Measurements from ENCODE around the gene MVP.

The MVP gene

DNA sequence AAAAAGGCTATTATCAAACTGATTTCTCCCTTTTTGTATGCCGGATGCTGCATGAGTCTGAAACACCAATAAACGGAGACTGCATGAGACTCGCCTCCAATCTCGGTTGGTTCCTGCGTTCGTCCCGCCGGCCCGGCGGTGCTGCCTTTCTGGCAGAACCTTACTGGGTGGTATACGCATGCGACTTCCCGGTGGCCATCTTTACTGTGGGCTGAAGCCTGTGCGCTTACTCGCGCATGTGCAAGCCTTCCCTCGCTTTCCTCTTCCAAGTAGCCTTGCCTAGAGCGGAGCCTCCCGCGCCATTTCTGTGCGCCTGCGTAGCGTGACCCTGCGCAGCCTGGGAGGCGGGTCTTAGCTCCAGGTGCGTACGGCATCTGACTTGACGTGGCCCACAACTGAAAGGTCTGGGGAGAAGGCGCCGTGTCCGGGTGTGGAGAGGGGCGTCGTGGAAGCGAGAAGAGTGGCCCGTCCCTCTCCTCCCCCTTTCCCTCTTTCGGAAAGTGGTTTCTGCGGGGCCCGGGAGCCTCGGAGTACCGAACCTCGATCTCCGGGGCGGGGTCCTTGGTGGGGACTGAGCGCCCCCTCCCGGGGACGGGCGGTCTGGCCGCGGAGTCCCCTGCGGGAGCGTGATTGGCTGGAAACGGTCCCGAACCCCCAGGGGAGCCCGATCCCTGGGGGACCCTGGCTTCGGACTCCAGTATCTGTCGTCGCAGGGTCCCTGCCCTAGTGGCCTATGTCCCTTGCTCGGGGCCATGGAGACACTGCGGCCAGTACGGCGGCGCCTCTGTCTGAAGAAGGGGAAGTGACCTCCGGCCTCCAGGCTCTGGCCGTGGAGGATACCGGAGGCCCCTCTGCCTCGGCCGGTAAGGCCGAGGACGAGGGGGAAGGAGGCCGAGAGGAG lies 4.2 kb upstream of the MVP start, which contains the start of gene PAGR1:
TSS of gene PAGR1 (plus strand) at position 360 of the 901 bp plus-strand sequence. CDS start at position 734, 374 bp downstream.
- TF ChIP-seq, protein P1, sequence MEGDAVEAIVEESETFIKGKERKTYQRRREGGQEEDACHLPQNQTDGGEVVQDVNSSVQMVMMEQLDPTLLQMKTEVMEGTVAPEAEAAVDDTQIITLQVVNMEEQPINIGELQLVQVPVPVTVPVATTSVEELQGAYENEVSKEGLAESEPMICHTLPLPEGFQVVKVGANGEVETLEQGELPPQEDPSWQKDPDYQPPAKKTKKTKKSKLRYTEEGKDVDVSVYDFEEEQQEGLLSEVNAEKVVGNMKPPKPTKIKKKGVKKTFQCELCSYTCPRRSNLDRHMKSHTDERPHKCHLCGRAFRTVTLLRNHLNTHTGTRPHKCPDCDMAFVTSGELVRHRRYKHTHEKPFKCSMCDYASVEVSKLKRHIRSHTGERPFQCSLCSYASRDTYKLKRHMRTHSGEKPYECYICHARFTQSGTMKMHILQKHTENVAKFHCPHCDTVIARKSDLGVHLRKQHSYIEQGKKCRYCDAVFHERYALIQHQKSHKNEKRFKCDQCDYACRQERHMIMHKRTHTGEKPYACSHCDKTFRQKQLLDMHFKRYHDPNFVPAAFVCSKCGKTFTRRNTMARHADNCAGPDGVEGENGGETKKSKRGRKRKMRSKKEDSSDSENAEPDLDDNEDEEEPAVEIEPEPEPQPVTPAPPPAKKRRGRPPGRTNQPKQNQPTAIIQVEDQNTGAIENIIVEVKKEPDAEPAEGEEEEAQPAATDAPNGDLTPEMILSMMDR (IDR thresholded peaks at IDR 0.05; ENCODE audit: low read depth, low read length): peak; percentile 85

DNA sequence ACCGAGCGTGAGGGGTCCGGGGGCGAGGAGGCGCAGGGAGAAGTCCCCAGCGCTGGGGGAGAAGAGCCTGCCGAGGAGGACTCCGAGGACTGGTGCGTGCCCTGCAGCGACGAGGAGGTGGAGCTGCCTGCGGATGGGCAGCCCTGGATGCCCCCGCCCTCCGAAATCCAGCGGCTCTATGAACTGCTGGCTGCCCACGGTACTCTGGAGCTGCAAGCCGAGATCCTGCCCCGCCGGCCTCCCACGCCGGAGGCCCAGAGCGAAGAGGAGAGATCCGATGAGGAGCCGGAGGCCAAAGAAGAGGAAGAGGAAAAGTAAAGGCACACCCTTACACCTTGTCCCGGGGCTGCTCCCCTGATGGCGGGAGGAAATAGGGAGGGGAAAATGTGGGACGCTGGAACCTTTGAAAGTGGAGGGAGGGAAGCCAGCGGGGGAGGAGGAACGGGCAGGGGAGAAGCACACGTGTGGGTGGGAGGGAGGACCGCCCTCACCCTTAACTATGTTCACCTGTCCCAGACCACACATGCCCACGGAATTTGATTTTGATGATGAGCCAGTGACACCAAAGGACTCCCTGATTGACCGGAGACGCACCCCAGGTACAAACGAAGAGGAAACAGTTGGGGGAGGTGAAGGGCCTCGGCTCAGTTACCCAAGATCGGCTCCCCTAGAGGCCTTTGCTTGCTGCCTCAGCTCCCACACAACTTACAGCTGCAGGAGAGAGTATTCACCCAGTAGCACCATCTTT lies 3.4 kb upstream of the MVP start:
- DNase-seq (ENCODE audit: extremely low read depth, low read depth): no peak
- TF ChIP-seq, protein P1 (IDR thresholded peaks at IDR 0.05; ENCODE audit: low read depth, low read length): no peak

More for the DNA sequence above, 4.2 kb upstream of the MVP start, which contains the start of gene PAGR1:
- DNase-seq (ENCODE audit: extremely low read depth, low read depth): peak; percentile 99

DNA sequence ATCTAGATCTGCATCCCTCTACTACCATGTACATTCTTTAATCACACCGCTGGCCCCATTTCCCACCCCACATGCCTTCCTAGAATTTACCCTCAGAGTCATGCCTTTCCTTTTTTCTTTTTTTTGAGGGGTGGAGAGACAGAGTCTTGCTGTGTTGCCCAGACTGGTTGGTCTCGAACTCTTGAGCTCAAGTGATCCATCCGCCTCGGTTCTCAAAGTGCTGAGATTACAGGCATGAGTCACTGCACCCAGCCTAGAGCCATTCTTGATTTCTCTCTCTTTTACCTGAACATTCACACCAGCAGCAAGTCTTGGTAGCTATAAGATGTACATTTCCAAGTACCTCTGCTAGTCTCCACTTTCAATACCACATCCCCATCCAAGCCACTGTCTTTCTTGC lies 2.2 kb upstream of the MVP start:
- DNase-seq (ENCODE audit: extremely low read depth, low read depth): no peak
- TF ChIP-seq, protein P1 (IDR thresholded peaks at IDR 0.05; ENCODE audit: low read depth, low read length): no peak

DNA sequence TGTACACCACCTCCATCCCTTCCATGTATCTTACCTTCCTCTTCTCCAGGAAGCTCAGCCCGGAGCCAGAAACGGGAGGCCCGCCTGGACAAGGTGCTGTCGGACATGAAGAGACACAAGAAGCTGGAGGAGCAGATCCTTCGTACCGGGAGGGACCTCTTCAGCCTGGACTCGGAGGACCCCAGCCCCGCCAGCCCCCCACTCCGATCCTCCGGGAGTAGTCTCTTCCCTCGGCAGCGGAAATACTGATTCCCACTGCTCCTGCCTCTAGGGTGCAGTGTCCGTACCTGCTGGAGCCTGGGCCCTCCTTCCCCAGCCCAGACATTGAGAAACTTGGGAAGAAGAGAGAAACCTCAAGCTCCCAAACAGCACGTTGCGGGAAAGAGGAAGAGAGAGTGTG lies 756 bp upstream of the MVP start:
- TF ChIP-seq, protein P1 (IDR thresholded peaks at IDR 0.05; ENCODE audit: low read depth, low read length): no peak; the same call in 1 of the 2 replicates
- DNase-seq (ENCODE audit: extremely low read depth, low read depth): no peak

DNA sequence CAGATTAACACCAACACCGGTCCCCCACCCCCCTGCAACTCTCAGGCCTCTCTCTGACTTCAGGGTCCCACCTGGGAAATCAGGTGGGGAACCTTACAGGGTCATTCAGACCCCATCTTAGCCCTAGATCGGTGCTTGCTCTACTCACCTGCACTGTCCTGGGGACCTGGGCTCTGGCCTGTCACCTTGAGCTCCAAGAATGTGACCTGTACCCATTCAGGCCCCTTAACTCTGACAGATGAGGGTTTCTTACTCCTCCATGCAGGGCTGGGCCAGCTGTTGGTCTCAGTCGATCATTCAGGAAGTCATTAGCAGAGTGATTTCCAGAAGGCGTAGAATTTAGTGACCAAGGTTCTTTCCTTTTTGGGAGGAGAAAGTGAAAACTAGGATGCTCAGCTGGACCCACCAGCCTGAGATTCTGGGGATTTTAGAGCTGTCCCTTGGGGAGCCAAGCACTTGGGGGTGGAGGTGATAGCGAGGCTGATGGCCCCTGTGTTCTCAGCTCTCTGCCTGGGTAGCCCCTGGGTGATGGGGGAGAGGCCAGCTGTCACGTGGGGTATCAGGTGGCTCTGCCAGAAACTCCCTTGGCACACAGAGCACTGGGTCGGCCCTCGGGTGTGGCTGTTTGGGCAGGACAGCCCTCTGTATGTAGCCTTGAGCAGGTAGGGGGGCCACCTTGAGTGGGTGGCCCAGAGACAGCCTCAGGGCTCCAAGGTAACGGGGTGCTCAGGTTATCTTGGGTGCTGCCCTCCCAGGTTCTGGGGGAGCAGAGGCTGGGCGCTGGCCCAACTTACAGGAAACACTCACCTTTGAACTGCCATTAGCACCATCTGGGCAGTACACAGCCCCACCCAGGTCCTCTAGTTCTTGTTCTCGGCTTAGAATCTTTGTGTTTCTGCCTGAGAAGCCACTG lies 724 bp downstream of the MVP start:
- no peak for DNase-seq (ENCODE audit: extremely low read depth, low read depth)
- TF ChIP-seq, protein P1 (IDR thresholded peaks at IDR 0.05; ENCODE audit: low read depth, low read length): no peak

DNA sequence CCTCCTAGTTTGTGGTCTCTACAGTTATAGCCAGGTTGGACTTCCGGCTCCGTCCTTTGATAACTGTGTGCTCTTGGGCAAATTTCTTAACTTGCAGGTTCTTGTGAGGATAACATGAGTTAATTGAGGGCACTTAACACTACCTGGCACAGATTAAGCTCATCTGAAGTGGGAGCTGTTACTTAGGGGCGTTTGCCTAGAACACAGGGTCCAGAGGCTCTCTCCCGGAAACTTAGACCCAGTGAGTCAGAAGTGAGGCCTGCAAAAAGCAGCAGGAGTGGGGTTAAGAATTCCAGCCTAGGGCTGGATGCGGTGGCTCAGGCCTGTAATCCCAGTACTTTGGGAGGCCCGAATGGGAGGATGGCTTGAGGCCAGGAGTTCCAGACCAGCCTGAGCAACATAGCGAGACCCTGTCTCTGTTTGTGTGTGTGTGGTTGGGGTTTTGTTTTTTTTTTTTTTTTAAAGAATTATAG lies 1.4 kb downstream of the MVP start:
- TF ChIP-seq, protein P1 (IDR thresholded peaks at IDR 0.05; ENCODE audit: low read depth, low read length): no peak
- DNase-seq (ENCODE audit: extremely low read depth, low read depth): no peak

Data from AG09319 (cell line).